ENCODE data around the gene TSFM. TPM values are rescaled to one million over a fixed set of nuclear protein-coding genes. Genes with fewer than 3 reads are reported as not detected.

Gene TSFM
- total RNA-seq, 1 experiment from 2014 or later = 67.8 TPM

DNA sequence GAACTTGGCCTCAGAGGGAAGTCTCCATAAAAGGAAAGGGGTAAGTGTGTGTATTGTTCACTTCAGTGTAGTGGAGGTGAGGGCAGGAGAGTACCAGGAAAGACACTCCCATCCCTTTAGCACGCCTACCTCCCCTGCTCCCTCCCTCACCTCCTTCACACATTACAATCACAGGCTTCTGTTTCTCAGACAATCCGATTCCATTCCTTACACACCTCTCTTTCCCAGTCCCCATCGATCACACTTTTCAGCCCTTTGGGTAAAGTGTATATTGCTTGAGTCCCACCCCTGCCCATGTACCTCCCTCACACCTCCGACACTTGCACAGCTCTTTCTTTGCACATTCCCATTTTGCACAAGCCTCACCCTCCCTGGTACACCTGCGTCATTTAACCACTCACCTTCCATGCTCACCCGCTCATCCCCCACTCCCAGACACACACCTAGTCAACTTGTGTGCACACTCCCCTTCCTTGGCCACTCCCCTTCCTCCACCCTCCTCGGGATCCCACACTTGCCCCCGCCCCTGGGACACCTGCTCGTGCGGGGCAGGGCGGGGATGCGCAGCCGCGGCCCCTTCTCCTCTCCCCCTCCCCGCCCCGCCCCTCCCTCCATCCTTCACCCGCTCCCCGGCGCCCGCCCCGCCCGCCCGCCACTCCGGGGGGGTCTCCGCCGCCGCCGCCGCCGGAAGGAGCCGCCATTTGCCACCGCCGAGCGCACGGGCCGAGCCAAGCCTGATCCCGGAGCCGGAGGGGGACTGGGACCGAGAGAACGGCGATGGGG, 28.0 kb upstream of the TSFM start, which contains the start of gene MARCHF9:
Gene MARCHF9, plus strand, starts transcription at position 693 of the 783 bp plus-strand sequence. CDS start 426 bp downstream, outside the sequence.
- H3K4me3 ChIP-seq (ENCODE audit: insufficient read depth, low read depth, low read length) = peak within 1 kb of the TSS; percentile 49
- peak; percentile 94 for DNase-seq

DNA sequence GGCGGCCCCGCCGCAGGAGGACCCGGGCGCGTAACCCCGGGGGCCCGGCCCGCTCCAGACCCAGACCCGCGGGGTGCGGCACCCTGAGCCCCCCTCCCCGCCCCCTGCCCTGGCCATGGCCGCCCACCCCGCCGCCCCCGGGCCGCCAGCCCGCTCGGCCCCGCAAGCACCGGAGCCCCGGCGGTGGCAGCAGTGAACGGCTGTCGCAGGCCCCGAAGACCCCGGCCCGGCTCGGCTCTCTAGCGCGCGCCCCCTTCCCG, 27.5 kb upstream of the TSFM start:
- no peak for DNase-seq
- H3K36me3 ChIP-seq (replicated peaks; ENCODE audit: control insufficient read depth, insufficient read depth, low read length) = peaks cover 6% of the 10 kb centered on the region
- peaks cover 53% of the 10 kb centered on the region for H3K27me3 ChIP-seq (ENCODE audit: control insufficient read depth, insufficient read depth, low read length)
- peak overlapping the region; percentile 49 for H3K4me3 ChIP-seq (ENCODE audit: insufficient read depth, low read depth, low read length)

More for the DNA sequence above, 28.0 kb upstream of the TSFM start, which contains the start of gene MARCHF9:
- Histone ChIP-seq H3K27me3 (ENCODE audit: control insufficient read depth, insufficient read depth, low read length) (peaks cover 53% of the 10 kb centered on the region), H3K36me3 (replicated peaks; ENCODE audit: control insufficient read depth, insufficient read depth, low read length) (peaks cover 7% of the 10 kb centered on the region)

DNA sequence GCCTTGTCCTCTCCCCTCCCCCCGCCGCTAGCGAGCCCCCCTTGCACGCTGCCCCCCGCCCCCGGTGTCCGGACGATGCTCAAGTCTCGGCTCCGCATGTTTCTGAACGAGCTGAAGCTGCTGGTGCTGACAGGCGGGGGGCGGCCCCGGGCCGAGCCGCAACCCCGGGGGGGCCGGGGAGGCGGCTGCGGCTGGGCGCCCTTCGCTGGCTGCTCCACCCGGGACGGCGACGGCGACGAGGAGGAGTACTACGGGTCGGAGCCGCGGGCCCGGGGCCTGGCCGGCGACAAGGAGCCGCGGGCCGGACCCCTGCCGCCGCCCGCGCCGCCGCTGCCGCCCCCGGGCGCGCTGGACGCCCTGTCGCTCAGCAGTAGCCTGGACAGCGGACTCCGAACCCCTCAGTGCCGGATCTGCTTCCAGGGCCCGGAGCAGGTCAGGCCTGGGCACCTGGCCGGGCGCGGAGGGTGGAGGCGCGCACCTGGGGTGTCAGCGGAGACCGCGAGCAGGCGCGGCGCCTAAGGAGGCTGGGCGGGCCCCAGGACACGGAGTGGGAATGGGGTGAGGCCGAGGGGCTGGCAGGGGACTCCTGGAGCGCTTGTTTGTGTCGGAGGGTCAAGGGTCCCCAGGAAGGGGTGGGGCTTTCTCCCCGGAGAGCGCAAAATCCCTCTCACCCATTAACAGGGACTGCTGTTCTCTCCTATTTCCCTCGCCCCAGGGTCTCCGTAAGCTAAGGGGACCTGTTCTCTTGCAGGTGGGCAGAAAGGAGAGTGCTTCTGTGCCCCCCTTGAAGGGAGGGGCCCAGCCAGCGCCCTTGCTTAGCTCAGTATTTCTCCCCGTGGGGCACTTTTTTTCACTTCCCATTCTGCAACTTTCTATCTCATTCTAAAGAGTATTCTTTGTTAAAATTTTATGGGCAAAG, 26.9 kb upstream of the TSFM start:
- peak; percentile 78 for DNase-seq
- peaks cover 1% of the 10 kb centered on the region for H3K36me3 ChIP-seq (replicated peaks; ENCODE audit: control insufficient read depth, insufficient read depth, low read length)
- peaks cover 55% of the 10 kb centered on the region for H3K27me3 ChIP-seq (ENCODE audit: control insufficient read depth, insufficient read depth, low read length)
- H3K4me3 ChIP-seq (ENCODE audit: insufficient read depth, low read depth, low read length) = peak overlapping the region; percentile 49

DNA sequence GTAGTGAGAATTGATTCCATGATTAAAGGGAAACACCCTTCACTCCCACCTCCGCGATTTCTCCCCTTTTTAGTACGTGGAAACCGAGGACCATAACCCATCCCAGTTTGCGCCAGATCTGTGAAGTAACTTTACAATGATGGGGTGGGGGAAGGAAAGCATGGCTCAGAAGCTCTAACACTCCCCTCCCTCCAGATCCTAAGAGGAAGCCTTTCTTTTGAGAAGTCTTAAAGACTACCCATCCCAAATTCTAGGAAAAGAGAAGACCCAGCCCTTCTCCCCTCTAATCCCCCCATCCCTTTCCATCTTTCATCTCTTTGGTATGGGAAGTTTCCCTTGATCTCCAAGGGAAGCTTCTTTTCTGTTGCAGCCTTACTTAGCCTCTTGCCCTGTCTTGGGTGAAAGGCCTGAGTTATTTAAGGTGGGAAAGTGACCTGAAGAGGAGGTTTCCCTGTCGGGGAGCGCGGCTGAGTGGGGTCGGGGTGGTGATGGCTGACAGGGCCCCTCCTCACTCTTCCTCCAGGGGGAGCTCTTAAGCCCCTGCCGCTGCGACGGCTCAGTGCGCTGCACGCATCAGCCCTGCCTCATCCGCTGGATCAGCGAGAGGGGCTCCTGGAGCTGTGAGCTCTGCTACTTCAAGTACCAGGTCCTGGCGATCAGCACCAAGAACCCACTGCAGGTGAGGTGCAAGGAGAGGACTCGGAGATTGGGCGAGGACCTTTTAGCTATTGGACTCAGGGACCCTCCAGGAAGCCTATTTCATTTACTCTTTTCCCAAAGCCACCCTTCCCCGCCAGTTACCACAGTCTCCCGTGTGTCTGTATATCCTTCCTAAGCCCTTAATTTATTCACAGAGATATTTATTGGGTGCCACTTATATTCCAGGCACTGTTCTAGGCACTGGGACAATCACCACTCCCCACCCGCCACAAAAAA, 25.9 kb upstream of the TSFM start:
- Histone ChIP-seq H3K4me3 (ENCODE audit: insufficient read depth, low read depth, low read length) (no peak overlapping the region), H3K36me3 (replicated peaks; ENCODE audit: control insufficient read depth, insufficient read depth, low read length) (no peaks in the 10 kb centered on the region), H3K27me3 (ENCODE audit: control insufficient read depth, insufficient read depth, low read length) (peaks cover 64% of the 10 kb centered on the region)
- peak; percentile 97 for DNase-seq

DNA sequence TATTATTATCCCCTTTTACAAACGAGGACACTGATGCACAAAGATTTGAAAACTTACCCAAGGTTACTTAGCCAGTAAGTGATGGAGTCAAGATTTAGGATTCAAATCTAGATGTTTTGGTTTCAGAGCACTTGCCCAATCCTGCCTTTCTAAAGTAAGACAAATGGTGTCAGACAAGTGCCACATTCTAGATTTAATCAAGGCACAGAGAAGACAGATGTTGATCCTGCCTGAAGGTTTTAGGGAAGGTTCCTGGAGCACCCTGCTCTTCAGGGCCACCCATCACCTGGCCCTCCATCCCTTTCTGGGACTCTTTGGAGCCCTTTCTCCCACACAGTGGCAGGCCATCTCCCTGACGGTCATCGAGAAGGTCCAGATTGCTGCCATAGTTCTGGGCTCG, 24.8 kb upstream of the TSFM start:
- no peak for DNase-seq
- Histone ChIP-seq H3K27me3 (ENCODE audit: control insufficient read depth, insufficient read depth, low read length) (peaks cover 73% of the 10 kb centered on the region), H3K4me3 (ENCODE audit: insufficient read depth, low read depth, low read length) (no peak overlapping the region), H3K36me3 (replicated peaks; ENCODE audit: control insufficient read depth, insufficient read depth, low read length) (no peaks in the 10 kb centered on the region)

DNA sequence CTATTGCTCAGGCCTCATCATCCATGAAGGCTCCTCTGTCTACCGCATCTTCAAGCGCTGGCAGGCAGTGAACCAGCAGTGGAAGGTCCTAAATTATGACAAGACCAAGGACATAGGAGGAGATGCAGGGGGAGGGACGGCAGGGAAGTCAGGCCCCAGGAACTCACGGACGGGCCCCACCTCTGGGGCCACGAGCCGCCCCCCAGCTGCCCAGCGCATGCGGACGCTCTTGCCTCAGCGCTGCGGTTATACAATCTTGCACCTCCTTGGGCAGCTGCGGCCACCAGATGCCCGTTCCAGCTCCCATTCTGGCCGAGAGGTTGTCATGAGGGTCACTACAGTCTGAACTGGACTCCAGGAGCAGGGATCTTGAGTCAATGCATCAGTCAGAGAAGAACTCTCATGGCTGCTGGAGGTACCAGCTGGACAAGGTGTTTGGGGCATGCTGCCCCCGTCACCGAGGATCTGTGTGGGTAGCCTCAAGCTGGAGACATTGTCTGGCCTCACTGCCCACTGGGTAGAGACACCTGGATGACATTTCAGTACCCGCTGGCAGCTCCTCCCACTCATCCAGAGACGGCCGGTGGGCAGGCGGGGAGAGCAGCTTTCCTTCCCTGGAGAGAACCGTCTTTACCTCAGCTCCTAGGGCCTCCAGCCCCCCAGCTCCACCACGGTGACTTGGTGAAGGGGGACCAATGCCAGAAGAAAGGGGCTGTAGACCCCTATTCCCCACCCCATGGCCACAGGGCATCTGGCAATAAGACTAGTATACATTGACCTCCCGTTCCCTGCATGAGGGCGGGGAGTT, 23.8 kb upstream of the TSFM start:
- no peak for DNase-seq
- Histone ChIP-seq H3K4me3 (ENCODE audit: insufficient read depth, low read depth, low read length) (no peak overlapping the region), H3K36me3 (replicated peaks; ENCODE audit: control insufficient read depth, insufficient read depth, low read length) (no peaks in the 10 kb centered on the region), H3K27me3 (ENCODE audit: control insufficient read depth, insufficient read depth, low read length) (peaks cover 78% of the 10 kb centered on the region)

DNA sequence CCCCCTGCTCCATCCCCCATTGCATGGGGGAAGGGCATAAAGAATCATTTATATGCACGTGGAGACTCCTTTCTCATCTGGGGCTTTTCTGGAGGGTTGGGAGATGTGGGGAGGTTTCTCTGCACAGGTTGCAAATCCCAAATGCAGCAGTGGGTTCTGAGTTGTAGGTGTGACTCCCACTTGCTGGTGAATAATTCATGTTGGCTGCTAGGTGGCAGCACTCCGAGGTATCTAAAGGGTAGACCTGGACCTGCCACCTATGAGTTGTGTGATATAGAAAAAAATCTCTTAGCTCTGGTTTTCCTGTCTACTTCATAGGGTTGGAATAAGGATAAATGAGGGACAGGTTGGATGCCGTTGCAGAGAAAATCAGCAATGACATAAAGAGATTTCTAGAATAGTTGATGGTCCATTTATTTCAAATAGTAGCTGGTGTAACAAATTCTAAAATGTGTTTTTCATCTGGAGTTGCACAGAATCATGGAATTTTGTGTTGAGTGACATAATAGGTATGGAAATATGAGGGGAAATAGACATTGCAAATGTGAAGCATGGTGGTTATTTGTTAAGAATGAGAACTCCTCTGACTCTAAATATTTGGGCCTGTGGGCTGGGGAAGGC, 23.1 kb upstream of the TSFM start:
- peak; percentile 76 for DNase-seq
- H3K36me3 ChIP-seq (replicated peaks; ENCODE audit: control insufficient read depth, insufficient read depth, low read length) = no peaks in the 10 kb centered on the region
- no peak overlapping the region for H3K4me3 ChIP-seq (ENCODE audit: insufficient read depth, low read depth, low read length)
- peaks cover 78% of the 10 kb centered on the region for H3K27me3 ChIP-seq (ENCODE audit: control insufficient read depth, insufficient read depth, low read length)

DNA sequence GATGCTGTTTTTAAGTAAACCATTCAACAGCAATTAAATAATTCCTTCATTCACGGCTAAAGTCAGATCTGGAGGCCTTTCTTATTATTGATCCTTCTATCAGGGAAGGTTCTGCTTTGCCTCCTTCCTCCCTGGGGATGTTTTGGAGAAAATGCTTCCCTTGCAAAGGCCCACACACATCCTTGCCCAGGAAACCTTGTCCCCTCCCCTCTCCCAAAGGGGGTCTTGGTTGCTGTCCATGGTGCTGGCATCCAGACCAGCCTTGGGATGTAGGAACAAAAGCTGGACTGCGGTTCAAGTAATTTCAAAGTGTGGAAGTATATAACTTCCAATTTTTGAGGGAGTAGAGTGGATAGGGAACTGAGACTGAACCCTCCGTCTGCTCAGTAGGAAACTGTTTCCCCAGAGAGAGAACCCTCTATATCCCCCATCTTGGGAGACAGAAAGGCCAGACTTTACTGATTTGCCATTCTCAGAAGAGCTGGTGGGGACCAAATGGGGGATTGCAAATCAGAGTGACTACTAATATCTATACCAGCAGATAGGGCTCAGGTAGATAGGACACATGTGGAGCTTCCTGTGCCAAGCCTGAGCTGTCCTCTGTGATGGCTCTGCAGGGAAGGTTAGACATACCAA, 22.1 kb upstream of the TSFM start:
- Histone ChIP-seq H3K27me3 (ENCODE audit: control insufficient read depth, insufficient read depth, low read length) (peaks cover 82% of the 10 kb centered on the region), H3K4me3 (ENCODE audit: insufficient read depth, low read depth, low read length) (no peak overlapping the region), H3K36me3 (replicated peaks; ENCODE audit: control insufficient read depth, insufficient read depth, low read length) (no peaks in the 10 kb centered on the region)
- DNase-seq = peak; percentile 85

DNA sequence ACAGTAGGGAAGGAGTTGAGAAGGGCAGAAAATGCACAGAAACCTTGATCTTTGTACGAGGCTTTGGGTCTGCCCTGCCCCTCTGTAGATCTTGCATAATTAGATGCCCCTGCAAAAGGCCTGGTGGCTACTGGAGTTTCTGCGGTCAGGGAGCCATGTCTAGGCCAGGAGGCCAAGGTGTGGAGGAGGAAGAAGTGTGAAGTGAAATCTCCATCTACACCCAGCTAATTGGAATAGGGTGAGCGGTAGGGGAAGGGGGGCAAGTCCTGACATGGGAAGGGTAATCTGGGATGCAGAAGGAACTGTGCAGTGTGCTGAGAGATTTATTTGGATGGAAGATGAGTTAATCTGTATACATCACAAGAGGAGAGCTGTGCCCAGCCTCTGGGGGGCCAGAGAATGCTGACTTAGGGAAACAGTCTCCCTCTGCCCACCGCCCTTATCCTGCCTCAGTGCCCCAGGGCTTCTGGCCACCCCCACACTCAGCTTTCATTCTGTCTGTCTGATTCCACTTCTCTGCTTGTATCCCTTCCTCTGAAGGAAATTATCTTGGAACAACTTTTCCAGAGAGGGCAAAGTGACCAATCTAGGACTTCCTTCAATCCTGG, 21.1 kb upstream of the TSFM start:
- no peak for DNase-seq
- Histone ChIP-seq H3K4me3 (ENCODE audit: insufficient read depth, low read depth, low read length) (no peak overlapping the region), H3K27me3 (ENCODE audit: control insufficient read depth, insufficient read depth, low read length) (peaks cover 82% of the 10 kb centered on the region), H3K36me3 (replicated peaks; ENCODE audit: control insufficient read depth, insufficient read depth, low read length) (no peaks in the 10 kb centered on the region)

DNA sequence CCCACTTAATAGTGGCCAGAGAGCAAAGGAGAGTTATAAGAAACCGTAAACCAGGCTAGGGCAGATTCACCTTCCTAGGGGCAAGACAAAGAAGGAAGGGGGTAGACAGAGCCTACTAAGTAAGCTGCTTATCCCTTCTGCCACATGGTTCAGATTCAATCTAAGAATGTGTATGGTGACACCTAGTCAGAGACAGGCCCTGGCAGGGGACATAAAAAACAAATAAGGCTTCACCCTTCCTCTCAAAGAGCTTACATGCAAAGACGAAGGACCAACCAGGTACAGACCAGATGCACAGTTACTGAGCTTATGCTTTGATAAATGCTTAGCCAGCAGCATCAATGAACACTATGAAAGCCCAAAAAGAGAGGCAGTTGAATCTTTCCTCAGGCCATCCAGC, 20.1 kb upstream of the TSFM start:
- Histone ChIP-seq H3K36me3 (replicated peaks; ENCODE audit: control insufficient read depth, insufficient read depth, low read length) (no peaks in the 10 kb centered on the region), H3K4me3 (ENCODE audit: insufficient read depth, low read depth, low read length) (no peak overlapping the region), H3K27me3 (ENCODE audit: control insufficient read depth, insufficient read depth, low read length) (peaks cover 84% of the 10 kb centered on the region)
- no peak for DNase-seq

DNA sequence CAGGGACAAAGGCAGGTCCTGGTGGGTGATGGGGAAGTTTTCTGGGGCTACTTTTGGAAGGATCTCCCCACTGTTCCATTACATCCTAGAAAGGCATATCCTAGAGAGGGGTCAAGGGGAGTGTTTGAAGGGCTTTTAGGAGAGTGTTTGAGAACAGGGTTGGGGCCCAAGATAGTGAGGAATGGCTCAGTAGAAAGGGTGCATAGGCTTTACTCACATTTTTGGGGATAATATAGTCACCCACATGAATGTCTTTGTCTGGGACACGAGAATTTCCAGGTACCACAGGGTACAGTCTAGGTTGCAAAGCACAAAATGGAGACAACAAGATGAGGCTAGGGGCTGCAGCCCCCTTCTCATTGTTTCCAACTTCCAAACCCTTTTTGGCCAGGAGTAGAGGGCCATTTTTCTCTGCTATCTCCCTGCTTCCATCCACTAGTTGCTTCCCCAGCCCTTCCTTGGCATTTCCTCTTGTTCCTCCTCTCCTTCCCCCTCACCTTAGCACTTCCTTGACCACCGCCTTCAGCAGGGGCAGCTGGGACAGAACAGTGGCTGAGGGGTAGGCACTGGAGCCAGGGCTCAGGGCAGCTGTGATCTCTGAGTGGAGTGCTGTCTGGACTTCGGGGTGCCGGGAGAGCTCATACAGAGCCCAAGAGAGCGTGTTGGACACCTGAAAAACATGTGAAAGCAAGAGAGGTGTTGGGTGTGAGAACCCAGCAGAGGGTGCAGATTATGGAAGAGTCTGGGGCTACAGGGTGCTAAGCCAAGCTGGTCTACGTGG, 18.5 kb upstream of the TSFM start:
- no peak for DNase-seq
- peaks cover 68% of the 10 kb centered on the region for H3K27me3 ChIP-seq (ENCODE audit: control insufficient read depth, insufficient read depth, low read length)
- H3K36me3 ChIP-seq (replicated peaks; ENCODE audit: control insufficient read depth, insufficient read depth, low read length) = peaks cover 4% of the 10 kb centered on the region
- H3K4me3 ChIP-seq (ENCODE audit: insufficient read depth, low read depth, low read length) = no peak overlapping the region; the same call in 1 of the 2 replicates

DNA sequence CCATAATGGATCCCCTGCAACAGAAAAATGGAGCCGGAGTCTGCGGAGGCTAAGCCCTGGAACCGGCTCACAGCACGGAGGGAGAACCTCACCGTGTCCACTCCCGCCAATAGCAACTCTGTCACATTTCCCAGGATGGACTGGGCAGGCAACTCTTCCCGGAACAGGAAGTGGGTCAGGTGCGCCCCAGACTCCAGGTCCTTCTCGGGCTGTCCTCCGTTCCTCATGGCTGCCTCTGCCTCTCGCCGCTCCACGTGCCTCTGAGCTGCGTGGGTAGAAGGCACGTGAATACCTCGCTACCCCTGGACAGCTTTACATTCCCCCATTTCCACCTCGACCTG, 18.0 kb upstream of the TSFM start:
- no peak for DNase-seq
- H3K36me3 ChIP-seq (replicated peaks; ENCODE audit: control insufficient read depth, insufficient read depth, low read length) = peaks cover 9% of the 10 kb centered on the region
- H3K27me3 ChIP-seq (ENCODE audit: control insufficient read depth, insufficient read depth, low read length) = peaks cover 66% of the 10 kb centered on the region
- H3K4me3 ChIP-seq (ENCODE audit: insufficient read depth, low read depth, low read length) = peak overlapping the region; percentile 48
